Measurements from ENCODE around the gene RFX3. TPM values are rescaled to one million over a fixed set of nuclear protein-coding genes. Genes with fewer than 3 reads are reported as not detected.

Gene RFX3
- total RNA-seq, 1 donor: 1.4 TPM

DNA sequence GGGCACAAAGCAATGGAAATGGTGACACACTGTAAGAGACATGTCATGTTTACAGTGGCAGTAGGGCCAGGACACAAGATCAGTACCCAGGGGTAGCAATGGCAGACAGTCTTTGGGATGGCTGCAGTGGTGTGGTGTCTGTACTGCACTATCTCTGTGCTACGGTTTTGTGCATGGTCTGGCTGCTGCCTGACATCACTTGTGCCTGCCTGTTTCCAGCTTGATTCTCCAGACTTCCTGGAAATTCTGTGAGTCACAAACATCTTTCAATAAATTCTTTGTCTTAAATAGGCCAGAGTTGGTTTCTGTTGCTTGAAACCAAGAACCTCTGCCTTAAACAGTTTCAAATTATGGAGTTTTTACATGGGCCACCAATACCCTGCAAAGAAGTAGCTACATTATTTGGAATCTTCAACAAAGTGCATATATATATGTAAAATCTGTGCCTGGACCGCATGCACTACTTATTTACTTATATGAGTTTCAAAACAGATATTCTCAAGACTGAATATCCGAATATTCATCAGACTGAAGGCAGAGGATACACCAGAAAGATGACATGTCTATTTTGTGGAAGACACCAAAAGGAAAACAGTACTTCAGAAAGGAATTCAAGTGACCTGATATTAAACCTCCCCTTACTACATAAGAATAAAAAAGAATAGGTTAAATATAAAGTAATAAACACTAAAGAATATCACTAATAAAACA lies 188.1 kb downstream of the RFX3 start:
- H3K79me2 ChIP-seq (ENCODE audit: insufficient read depth, low read length): no peaks in the 10 kb centered on the region
- peak overlapping the region; percentile 25 for H3K27ac ChIP-seq (ENCODE audit: low read depth, low read length)
- no peaks in the 10 kb centered on the region for H4K20me1 ChIP-seq (ENCODE audit: insufficient read depth, low read length)
- no peak for TF ChIP-seq CTCF (IDR thresholded peaks at IDR 0.05; ENCODE audit: extremely low read depth, low read depth, low read length)
- no peaks in the 10 kb centered on the region for H3K36me3 ChIP-seq (ENCODE audit: insufficient read depth, low read length)
- no peak overlapping the region for H3K4me3 ChIP-seq (ENCODE audit: insufficient read depth, low read length)
- H3K27me3 ChIP-seq (ENCODE audit: insufficient read depth, low read length): no peaks in the 10 kb centered on the region
- DNase-seq (ENCODE audit: insufficient read length, low spot score, missing footprints): peak; percentile 75
- peaks cover 21% of the 10 kb centered on the region for H3K4me1 ChIP-seq (ENCODE audit: insufficient read depth, low read length)
- no peaks in the 10 kb centered on the region for H3K9me3 ChIP-seq (ENCODE audit: low read depth, low read length)
- peak overlapping the region; percentile 68 for H2AFZ ChIP-seq (ENCODE audit: low read length)
- H3K4me2 ChIP-seq (ENCODE audit: insufficient read depth, low read length): peak overlapping the region; percentile 42

GRCh38 chr9:3336951-3337350 lies 188.8 kb downstream of the RFX3 start:
- Histone ChIP-seq H3K4me3 (ENCODE audit: insufficient read depth, low read length) (no peak overlapping the region), H2AFZ (ENCODE audit: low read length) (no peak overlapping the region), H3K79me2 (ENCODE audit: insufficient read depth, low read length) (no peaks in the 10 kb centered on the region), H3K36me3 (ENCODE audit: insufficient read depth, low read length) (no peaks in the 10 kb centered on the region), H3K4me1 (ENCODE audit: insufficient read depth, low read length) (peaks cover 16% of the 10 kb centered on the region), H3K4me2 (ENCODE audit: insufficient read depth, low read length) (no peak overlapping the region), H4K20me1 (ENCODE audit: insufficient read depth, low read length) (no peaks in the 10 kb centered on the region), H3K27me3 (ENCODE audit: insufficient read depth, low read length) (no peaks in the 10 kb centered on the region), H3K9me3 (ENCODE audit: low read depth, low read length) (no peaks in the 10 kb centered on the region), H3K27ac (ENCODE audit: low read depth, low read length) (no peak overlapping the region)
- no peak for TF ChIP-seq CTCF (IDR thresholded peaks at IDR 0.05; ENCODE audit: extremely low read depth, low read depth, low read length)
- DNase-seq (ENCODE audit: insufficient read length, low spot score, missing footprints): no peak

- Histone ChIP-seq H3K27ac (ENCODE audit: low read depth, low read length) (no peak overlapping the region), H3K4me1 (ENCODE audit: insufficient read depth, low read length) (peaks cover 16% of the 10 kb centered on the region), H2AFZ (ENCODE audit: low read length) (no peak overlapping the region), H3K4me3 (ENCODE audit: insufficient read depth, low read length) (no peak overlapping the region), H3K79me2 (ENCODE audit: insufficient read depth, low read length) (no peaks in the 10 kb centered on the region), H3K36me3 (ENCODE audit: insufficient read depth, low read length) (no peaks in the 10 kb centered on the region), H3K9me3 (ENCODE audit: low read depth, low read length) (no peaks in the 10 kb centered on the region), H4K20me1 (ENCODE audit: insufficient read depth, low read length) (no peaks in the 10 kb centered on the region), H3K4me2 (ENCODE audit: insufficient read depth, low read length) (no peak overlapping the region), H3K27me3 (ENCODE audit: insufficient read depth, low read length) (no peaks in the 10 kb centered on the region)
- no peak for TF ChIP-seq CTCF (IDR thresholded peaks at IDR 0.05; ENCODE audit: extremely low read depth, low read depth, low read length)
- DNase-seq (ENCODE audit: insufficient read length, low spot score, missing footprints): no peak
Measured at GRCh38 chr9:3332802-3333201, 193.0 kb downstream of the RFX3 start.

- Histone ChIP-seq H3K36me3 (ENCODE audit: insufficient read depth, low read length) (no peaks in the 10 kb centered on the region), H3K27me3 (ENCODE audit: insufficient read depth, low read length) (no peaks in the 10 kb centered on the region), H2AFZ (ENCODE audit: low read length) (no peak overlapping the region), H3K27ac (ENCODE audit: low read depth, low read length) (no peak overlapping the region), H3K4me1 (ENCODE audit: insufficient read depth, low read length) (peaks cover 10% of the 10 kb centered on the region), H3K4me3 (ENCODE audit: insufficient read depth, low read length) (no peak overlapping the region), H3K9me3 (ENCODE audit: low read depth, low read length) (no peaks in the 10 kb centered on the region), H4K20me1 (ENCODE audit: insufficient read depth, low read length) (no peaks in the 10 kb centered on the region), H3K79me2 (ENCODE audit: insufficient read depth, low read length) (no peaks in the 10 kb centered on the region), H3K4me2 (ENCODE audit: insufficient read depth, low read length) (no peak overlapping the region)
- TF ChIP-seq CTCF (IDR thresholded peaks at IDR 0.05; ENCODE audit: extremely low read depth, low read depth, low read length): peak; percentile 41
- DNase-seq (ENCODE audit: insufficient read length, low spot score, missing footprints): no peak
Measured at GRCh38 chr9:3331801-3332200, 194.0 kb downstream of the RFX3 start.

All from osteoblast (primary cell).